ENCODE data around the gene NTF3.

The NTF3 gene

GRCh38 chr12:5511256-5511643 lies 79.3 kb downstream of the NTF3 start:
- DNase-seq (ENCODE audit: low read depth) = no peak

GRCh38 chr12:5511644-5512600 lies 80.0 kb downstream of the NTF3 start:
- no peak for DNase-seq (ENCODE audit: low read depth)

- DNase-seq (ENCODE audit: low read depth) = no peak
Measured at GRCh38 chr12:5512601-5512970, 80.7 kb downstream of the NTF3 start.

- no peak for DNase-seq (ENCODE audit: low read depth)
Measured at GRCh38 chr12:5513406-5513805, 81.5 kb downstream of the NTF3 start.

- DNase-seq (ENCODE audit: low read depth) = no peak
Measured at GRCh38 chr12:5514016-5514415, 82.1 kb downstream of the NTF3 start.

- DNase-seq (ENCODE audit: low read depth) = no peak
Measured at GRCh38 chr12:5514545-5514944, 82.6 kb downstream of the NTF3 start.

GRCh38 chr12:5515458-5515857 lies 83.5 kb downstream of the NTF3 start:
- no peak for DNase-seq (ENCODE audit: low read depth)

- no peak for DNase-seq (ENCODE audit: low read depth)
Measured at GRCh38 chr12:5516371-5517241, 84.7 kb downstream of the NTF3 start.

GRCh38 chr12:5518584-5519365 lies 86.9 kb downstream of the NTF3 start:
- DNase-seq (ENCODE audit: low read depth) = no peak

- DNase-seq (ENCODE audit: low read depth) = no peak
Measured at GRCh38 chr12:5520037-5520436, 88.1 kb downstream of the NTF3 start.

- no peak for DNase-seq (ENCODE audit: low read depth)
Measured at GRCh38 chr12:5520831-5521230, 88.9 kb downstream of the NTF3 start.

GRCh38 chr12:5521456-5522325 lies 89.8 kb downstream of the NTF3 start:
- DNase-seq (ENCODE audit: low read depth) = no peak

GRCh38 chr12:5522432-5523335 lies 90.8 kb downstream of the NTF3 start:
- DNase-seq (ENCODE audit: low read depth) = no peak

- no peak for DNase-seq (ENCODE audit: low read depth)
Measured at GRCh38 chr12:5523396-5524115, 91.6 kb downstream of the NTF3 start.

- DNase-seq (ENCODE audit: low read depth) = no peak
Measured at GRCh38 chr12:5524116-5524768, 92.3 kb downstream of the NTF3 start.

- no peak for DNase-seq (ENCODE audit: low read depth)
Measured at GRCh38 chr12:5524769-5525436, 93.0 kb downstream of the NTF3 start.

- DNase-seq (ENCODE audit: low read depth) = no peak
Measured at GRCh38 chr12:5525783-5526367, 94.0 kb downstream of the NTF3 start.

- DNase-seq (ENCODE audit: low read depth) = no peak
Measured at GRCh38 chr12:5533368-5533767, 101.5 kb downstream of the NTF3 start.
